BLaER1 (cell line): ENCODE data around the gene KIAA1671.

Experiments
- H3K27ac ChIP-seq: shearing (Covaris generic); formaldehyde crosslinking; 2 replicates; pipeline ENCODE4 v1.8.1; 2022
- H3K27me3 ChIP-seq: shearing (Covaris generic); formaldehyde crosslinking; 2 replicates; pipeline ENCODE4 v1.8.1; 2022
- H3K36me3 ChIP-seq: shearing (Covaris generic); formaldehyde crosslinking; 2 replicates; pipeline ENCODE4 v1.8.1; 2022
- H3K4me1 ChIP-seq: shearing (Covaris generic); formaldehyde crosslinking; 2 replicates; pipeline ENCODE4 v1.8.1; 2022
- H3K4me2 ChIP-seq: shearing (Covaris generic); formaldehyde crosslinking; 2 replicates; pipeline ENCODE4 v1.8.1; 2022
- H3K4me3 ChIP-seq: shearing (Covaris generic); formaldehyde crosslinking; 2 replicates; pipeline ENCODE4 v1.8.1; 2022
- H3K9ac ChIP-seq: shearing (Covaris generic); formaldehyde crosslinking; 2 replicates; pipeline ENCODE4 v1.8.1; 2022
- H3K9me3 ChIP-seq: shearing (Covaris generic); formaldehyde crosslinking; 2 replicates; pipeline ENCODE4 v1.8.1; 2022
- H4K20me1 ChIP-seq: shearing (Covaris generic); formaldehyde crosslinking; 2 replicates; pipeline ENCODE4 v1.8.1; 2022
- Cebpa-rat ChIP-seq: shearing (Covaris generic); IDR thresholded peaks from 2 replicates; pipeline ENCODE4 v1.8.1; 2022

Gene KIAA1671

DNA sequence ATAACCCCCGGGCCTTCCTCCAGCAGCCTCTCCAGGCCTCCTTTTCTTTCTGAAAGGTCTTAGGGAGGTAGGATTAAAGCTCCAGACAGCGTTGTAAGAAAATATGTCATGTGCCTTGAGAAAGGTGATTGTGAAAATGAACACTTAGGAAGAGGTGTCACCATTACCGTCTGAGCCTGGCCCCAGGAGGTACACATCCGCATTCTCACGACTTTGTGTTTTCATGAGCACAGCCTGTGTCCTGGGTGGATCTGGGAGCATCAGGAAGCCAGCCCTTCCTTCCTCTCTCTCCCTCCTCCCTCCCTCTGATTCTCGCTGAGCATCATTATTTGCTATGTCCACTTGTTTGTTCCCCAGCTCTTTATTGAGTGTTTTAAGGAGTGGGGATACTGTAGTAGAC lies 142.1 kb downstream of the KIAA1671 start:
- H4K20me1 ChIP-seq = no peaks in the 10 kb centered on the region
- no peak for TF ChIP-seq Cebpa-rat
- peaks cover 20% of the 10 kb centered on the region for H3K4me1 ChIP-seq
- no peak overlapping the region for H3K4me3 ChIP-seq
- H3K4me2 ChIP-seq = no peak overlapping the region
- H3K36me3 ChIP-seq = no peaks in the 10 kb centered on the region
- no peaks in the 10 kb centered on the region for H3K9me3 ChIP-seq
- no peak overlapping the region for H3K9ac ChIP-seq
- H3K27ac ChIP-seq = no peak overlapping the region
- H3K27me3 ChIP-seq = no peaks in the 10 kb centered on the region

DNA sequence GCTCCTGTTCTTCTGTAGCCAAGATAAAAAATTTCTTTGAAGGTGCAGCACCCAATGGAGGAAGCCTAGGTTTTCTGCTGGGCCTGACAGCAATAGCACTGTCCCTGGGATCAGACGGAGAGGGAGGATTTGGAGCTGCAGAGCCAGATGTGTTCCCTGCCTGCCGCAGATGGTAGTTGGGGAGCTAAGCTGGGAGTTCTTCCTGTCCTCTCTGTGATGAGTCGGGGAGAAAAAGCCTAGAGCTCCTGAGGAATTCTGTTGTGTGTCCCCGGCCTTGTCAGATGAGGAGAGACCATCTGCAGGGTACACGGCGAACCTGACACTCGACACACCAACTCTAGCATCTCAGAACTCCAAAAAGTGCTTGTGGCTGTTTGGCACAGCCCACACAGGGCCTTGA lies 143.4 kb downstream of the KIAA1671 start:
- H3K27ac ChIP-seq = no peak overlapping the region
- H3K27me3 ChIP-seq = no peaks in the 10 kb centered on the region
- H3K9ac ChIP-seq = no peak overlapping the region
- no peak for TF ChIP-seq Cebpa-rat
- no peak overlapping the region for H3K4me3 ChIP-seq
- no peaks in the 10 kb centered on the region for H3K9me3 ChIP-seq
- peaks cover 16% of the 10 kb centered on the region for H3K4me1 ChIP-seq
- H3K36me3 ChIP-seq = no peaks in the 10 kb centered on the region
- no peak overlapping the region for H3K4me2 ChIP-seq
- H4K20me1 ChIP-seq = no peaks in the 10 kb centered on the region

DNA sequence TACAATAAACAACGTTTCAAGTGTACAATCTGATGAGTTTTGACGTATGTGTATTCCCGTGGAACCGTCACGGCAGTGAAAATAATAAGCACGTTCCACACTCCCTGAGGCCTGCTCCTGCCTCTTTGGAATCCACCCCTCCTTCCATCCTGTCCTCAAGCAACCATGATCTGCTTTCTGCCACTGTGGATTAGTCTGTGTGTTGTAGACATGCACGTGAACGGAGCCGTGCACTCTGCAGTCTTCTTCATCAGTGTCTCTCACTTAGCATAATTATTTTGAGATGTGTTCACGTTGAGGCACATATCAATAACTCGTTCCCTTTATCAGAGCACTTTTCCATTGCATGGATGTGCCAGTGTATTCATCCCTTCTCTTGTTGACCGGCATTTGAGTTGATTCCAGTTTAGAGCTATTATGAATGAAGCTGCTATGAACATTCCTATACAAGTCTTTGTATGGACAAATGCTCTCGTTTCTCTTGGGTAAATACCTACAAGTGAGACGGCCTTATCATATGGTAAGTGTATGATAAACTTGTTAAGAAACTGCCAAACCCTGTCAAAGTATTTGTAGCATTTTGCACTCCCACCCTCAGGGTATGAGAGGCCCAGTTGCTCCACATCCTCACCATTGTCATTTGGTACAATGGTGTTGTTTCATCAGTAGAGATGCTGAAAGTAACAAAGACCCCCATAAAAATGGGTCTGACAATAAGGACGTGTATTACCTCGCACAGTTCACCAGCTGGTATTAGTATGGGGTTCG lies 144.3 kb downstream of the KIAA1671 start:
- Histone ChIP-seq H3K27ac (no peak overlapping the region), H3K9me3 (no peaks in the 10 kb centered on the region), H3K4me1 (peaks cover 16% of the 10 kb centered on the region), H3K4me3 (no peak overlapping the region), H3K27me3 (no peaks in the 10 kb centered on the region), H3K36me3 (no peaks in the 10 kb centered on the region), H4K20me1 (no peaks in the 10 kb centered on the region), H3K9ac (no peak overlapping the region), H3K4me2 (no peak overlapping the region)
- no peak for TF ChIP-seq Cebpa-rat

DNA sequence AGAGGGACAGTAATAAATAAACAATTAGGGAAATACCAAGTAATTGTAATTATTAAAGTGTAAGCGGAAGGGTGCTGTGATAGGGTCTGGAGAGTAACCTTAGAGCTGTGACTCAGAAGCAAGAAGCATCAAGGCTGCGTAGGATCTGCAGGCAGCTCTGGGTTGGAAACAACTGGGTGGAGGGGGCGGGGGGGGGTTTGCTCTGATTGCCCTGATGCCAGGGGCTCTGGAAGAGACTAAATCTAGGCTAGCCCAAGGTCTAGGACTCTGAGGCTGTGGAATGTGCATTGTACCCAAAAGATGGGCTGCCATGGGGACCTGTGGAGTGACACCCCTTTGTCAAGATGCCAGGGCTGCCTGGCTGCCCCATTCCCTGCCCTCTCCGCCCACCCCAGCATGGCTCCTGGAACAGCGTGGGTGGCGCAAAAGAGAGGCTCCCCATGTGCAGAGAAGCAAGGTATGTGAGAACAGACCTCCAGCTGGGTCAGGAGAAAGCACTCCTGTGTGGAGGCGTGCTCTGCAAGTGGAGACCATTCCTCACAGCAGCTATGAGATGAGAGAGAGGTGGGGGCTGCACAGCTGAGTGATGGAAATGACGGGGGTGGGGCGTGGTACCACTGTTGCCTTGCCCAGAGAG lies 146.0 kb downstream of the KIAA1671 start:
- Histone ChIP-seq H3K36me3 (no peaks in the 10 kb centered on the region), H3K4me2 (no peak overlapping the region), H3K27me3 (no peaks in the 10 kb centered on the region), H3K9ac (no peak overlapping the region), H3K27ac (no peak overlapping the region), H3K4me3 (no peak overlapping the region), H3K9me3 (no peaks in the 10 kb centered on the region), H3K4me1 (peaks cover 11% of the 10 kb centered on the region), H4K20me1 (no peaks in the 10 kb centered on the region)
- TF ChIP-seq Cebpa-rat = no peak

DNA sequence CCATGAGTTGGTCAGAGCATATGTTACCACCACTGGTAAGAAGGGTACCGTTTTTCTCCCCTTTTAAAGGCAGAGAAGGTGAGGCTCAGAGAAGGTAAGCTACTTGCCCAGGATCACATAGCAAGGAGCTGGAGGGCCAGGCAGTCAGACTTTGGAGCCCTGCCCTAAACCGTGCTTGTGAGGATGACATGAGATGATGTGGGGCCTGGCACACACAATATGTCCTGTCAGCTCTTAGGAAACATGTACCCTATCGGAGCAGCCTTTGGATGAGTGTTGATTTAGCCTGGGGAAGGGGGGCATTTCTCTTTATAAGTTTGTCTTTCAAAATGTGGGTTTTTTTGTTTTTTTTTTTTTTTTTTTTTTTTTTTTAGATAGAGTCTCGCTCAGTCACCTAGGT lies 146.7 kb downstream of the KIAA1671 start:
- peaks cover 8% of the 10 kb centered on the region for H3K4me1 ChIP-seq
- no peak for TF ChIP-seq Cebpa-rat
- H3K27me3 ChIP-seq = no peaks in the 10 kb centered on the region
- H4K20me1 ChIP-seq = no peaks in the 10 kb centered on the region
- H3K9me3 ChIP-seq = no peaks in the 10 kb centered on the region
- no peaks in the 10 kb centered on the region for H3K36me3 ChIP-seq
- H3K27ac ChIP-seq = no peak overlapping the region
- no peak overlapping the region for H3K4me2 ChIP-seq
- H3K4me3 ChIP-seq = no peak overlapping the region
- H3K9ac ChIP-seq = no peak overlapping the region

DNA sequence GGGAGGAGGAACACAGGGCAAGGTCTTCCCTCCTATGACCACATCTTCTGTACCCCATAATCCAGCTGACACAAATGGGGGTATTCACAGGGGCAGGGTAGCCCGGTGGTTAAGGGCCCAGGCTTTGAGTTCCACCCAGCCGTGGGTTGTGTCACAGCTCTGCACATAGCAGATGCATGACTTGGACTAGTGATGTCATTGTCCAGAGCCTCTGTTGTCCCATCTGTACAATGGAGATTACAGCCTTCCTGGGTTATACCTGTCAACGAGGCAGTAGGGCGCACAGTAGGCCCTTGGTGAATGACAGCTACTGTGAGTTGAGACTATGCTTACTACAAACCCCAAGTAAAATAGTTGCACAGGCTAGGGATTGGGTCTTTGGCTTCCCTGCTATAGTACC lies 147.9 kb downstream of the KIAA1671 start:
- no peak overlapping the region for H3K4me2 ChIP-seq
- H4K20me1 ChIP-seq = peaks cover under 1% of the 10 kb centered on the region; the same call in 1 of the 2 replicates
- H3K27me3 ChIP-seq = no peaks in the 10 kb centered on the region
- TF ChIP-seq Cebpa-rat = no peak
- no peaks in the 10 kb centered on the region for H3K36me3 ChIP-seq
- H3K27ac ChIP-seq = no peak overlapping the region
- H3K9ac ChIP-seq = no peak overlapping the region
- H3K4me1 ChIP-seq = peaks cover 10% of the 10 kb centered on the region
- H3K4me3 ChIP-seq = no peak overlapping the region
- no peaks in the 10 kb centered on the region for H3K9me3 ChIP-seq

DNA sequence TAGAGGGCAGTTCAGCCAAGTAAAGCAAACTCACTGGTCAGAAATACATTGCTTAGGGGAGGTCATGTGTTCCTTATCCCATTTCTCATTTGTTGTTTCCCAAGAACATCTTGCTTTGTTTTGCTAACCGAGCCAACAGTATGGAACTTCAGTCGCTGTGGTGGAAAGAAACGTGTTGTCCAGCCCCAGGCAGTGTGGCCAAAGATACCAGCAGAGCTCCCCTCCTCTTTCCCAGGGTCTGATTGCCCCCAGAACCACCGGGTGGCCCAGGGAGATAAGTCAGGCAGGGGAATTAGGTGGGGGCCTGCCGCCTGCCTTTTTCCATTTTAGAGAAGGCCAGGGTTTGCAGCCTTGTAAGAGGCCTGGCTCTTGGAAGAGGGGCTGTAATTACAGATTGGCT lies 148.4 kb downstream of the KIAA1671 start:
- H3K27me3 ChIP-seq = no peaks in the 10 kb centered on the region
- no peaks in the 10 kb centered on the region for H3K36me3 ChIP-seq
- no peaks in the 10 kb centered on the region for H3K9me3 ChIP-seq
- no peak overlapping the region for H3K27ac ChIP-seq
- no peak overlapping the region for H3K4me3 ChIP-seq
- peaks cover 16% of the 10 kb centered on the region for H3K4me1 ChIP-seq
- H3K4me2 ChIP-seq = no peak overlapping the region
- H3K9ac ChIP-seq = no peak overlapping the region
- peaks cover 6% of the 10 kb centered on the region; the same call in 1 of the 2 replicates for H4K20me1 ChIP-seq
- TF ChIP-seq Cebpa-rat = no peak

DNA sequence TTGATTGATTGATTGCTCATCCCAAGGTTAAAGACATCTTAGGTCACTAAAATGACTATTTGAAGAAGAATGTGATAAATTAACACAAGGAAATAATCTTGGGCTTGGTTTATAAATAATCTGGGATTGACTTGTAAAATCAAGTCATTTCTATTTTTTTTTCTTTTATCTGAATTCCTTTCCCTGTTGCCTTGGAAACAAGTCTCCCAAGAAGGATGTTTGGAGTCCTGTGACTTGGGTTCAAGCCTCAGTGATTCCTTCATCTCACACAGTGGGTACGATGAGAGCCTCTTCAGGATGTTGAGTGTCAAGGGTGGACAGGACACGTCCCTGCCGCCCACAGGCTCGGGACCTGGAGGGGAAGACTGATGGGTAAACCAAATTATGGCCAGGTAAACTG lies 149.0 kb downstream of the KIAA1671 start:
- no peak overlapping the region for H3K27ac ChIP-seq

DNA sequence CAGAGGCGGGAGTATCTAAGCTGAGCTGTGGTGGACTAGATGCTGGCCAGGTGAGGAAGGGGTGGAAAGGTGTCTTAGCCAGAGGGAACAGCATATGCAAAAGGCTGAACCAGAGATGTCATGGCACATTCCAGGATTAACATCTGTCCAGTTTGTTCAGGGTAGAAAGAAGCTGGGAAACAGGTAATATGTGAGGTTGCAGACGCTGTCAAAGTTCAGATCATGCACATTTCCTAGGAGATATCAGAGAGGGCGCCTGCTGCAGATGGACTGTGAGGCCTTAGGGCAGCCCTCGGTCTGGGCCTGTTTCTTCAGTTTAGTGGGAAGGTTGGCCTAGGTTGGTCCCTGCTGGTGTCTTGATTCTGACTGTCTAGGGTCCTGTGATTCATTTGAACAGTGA lies 149.5 kb downstream of the KIAA1671 start:
- Histone ChIP-seq H3K36me3 (no peaks in the 10 kb centered on the region), H3K4me1 (peaks cover 26% of the 10 kb centered on the region), H3K27me3 (no peaks in the 10 kb centered on the region), H3K27ac (no peak overlapping the region), H3K9me3 (no peaks in the 10 kb centered on the region), H3K4me3 (no peak overlapping the region), H3K4me2 (no peak overlapping the region), H4K20me1 (peaks cover 11% of the 10 kb centered on the region; the same call in 1 of the 2 replicates), H3K9ac (no peak overlapping the region)
- TF ChIP-seq Cebpa-rat = no peak

More for the DNA sequence above, 149.0 kb downstream of the KIAA1671 start:
- Histone ChIP-seq H3K4me3 (no peak overlapping the region), H3K9ac (no peak overlapping the region), H3K4me1 (peaks cover 21% of the 10 kb centered on the region), H3K36me3 (no peaks in the 10 kb centered on the region), H3K27me3 (no peaks in the 10 kb centered on the region), H3K9me3 (no peaks in the 10 kb centered on the region), H4K20me1 (peaks cover 11% of the 10 kb centered on the region; the same call in 1 of the 2 replicates), H3K4me2 (no peak overlapping the region)
- no peak for TF ChIP-seq Cebpa-rat

DNA sequence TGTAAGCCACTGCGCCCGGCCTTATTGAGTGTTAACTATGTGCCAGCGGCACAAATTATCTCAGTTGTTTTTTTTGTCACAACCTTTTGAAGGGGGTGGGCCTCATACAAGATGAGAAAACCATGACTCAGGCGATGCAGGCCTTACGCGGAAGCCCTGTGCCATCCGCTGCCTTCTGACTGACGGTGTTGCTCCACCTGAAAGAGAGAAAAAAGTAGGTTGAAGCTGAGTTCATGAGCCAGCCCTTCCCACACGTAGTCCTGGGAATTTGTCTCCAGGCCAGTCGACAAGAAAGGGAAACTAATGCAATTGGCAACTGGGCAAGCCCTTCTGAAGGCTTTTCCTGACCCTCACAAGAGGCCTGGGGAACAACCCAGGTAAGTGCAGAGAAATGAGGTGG lies 150.2 kb downstream of the KIAA1671 start:
- Histone ChIP-seq H3K9ac (no peak overlapping the region), H3K36me3 (no peaks in the 10 kb centered on the region), H3K9me3 (no peaks in the 10 kb centered on the region), H3K27ac (no peak overlapping the region), H3K4me1 (peaks cover 29% of the 10 kb centered on the region), H3K4me3 (no peak overlapping the region), H4K20me1 (peaks cover 11% of the 10 kb centered on the region; the same call in 1 of the 2 replicates), H3K27me3 (no peaks in the 10 kb centered on the region), H3K4me2 (no peak overlapping the region)
- no peak for TF ChIP-seq Cebpa-rat
